ENCODE measurements around the gene IL22RA2.
"Not testable (repeated sequence)": the region's sequence is repeated elsewhere in the genome, so short reads cannot be mapped to it uniquely, and the experiment has no call there.

The IL22RA2 gene

GRCh38 chr6:137214931-137215330 lies 41.5 kb upstream of the IL22RA2 start:
- Histone ChIP-seq H3K9ac (ENCODE audit: low read length in 5 of 5) (peak overlapping the region in 2 of 5 donors; percentile 11 to 100), H3K4me3 (ENCODE audit: low read depth in 1 of 5, low read length in 5 of 5) (peak overlapping the region in 1 of 5 donors; percentile 32), H3K9me3 (ENCODE audit: control insufficient read depth in 5 of 5, low read length in 5 of 5) (no peaks in the 10 kb centered on the region), H3K36me3 (ENCODE audit: control insufficient read depth in 5 of 5, insufficient read depth in 5 of 5, low read length in 5 of 5) (no peaks in the 10 kb centered on the region), H3K27me3 (ENCODE audit: control insufficient read depth in 5 of 5, insufficient read depth in 4 of 5, low read length in 5 of 5) (no peaks in the 10 kb centered on the region), H3K27ac (ENCODE audit: low read depth, low read length) (peak overlapping the region; percentile 100), H3K4me1 (ENCODE audit: control insufficient read depth in 5 of 5, insufficient read depth in 5 of 5, low read length in 5 of 5) (peaks cover 24 to 85% (median 83%) of the 10 kb centered on the region in 5 donors)

- peaks cover 0 to 2% (median 0%) of the 10 kb centered on the region in 5 donors for H3K36me3 ChIP-seq (ENCODE audit: control insufficient read depth in 5 of 5, insufficient read depth in 5 of 5, low read length in 5 of 5)
- H3K27ac ChIP-seq (ENCODE audit: low read depth, low read length), result peak overlapping the region; percentile 100
- H3K9ac ChIP-seq (ENCODE audit: low read length in 5 of 5), result peak overlapping the region in 4 of 5 donors; percentile 9 to 100 (median 41)
- peak overlapping the region; percentile 25 to 47 (median 44) for H3K4me3 ChIP-seq (ENCODE audit: low read depth in 1 of 5, low read length in 5 of 5)
- no peaks in the 10 kb centered on the region for H3K9me3 ChIP-seq (ENCODE audit: control insufficient read depth in 5 of 5, low read length in 5 of 5)
- H3K27me3 ChIP-seq (ENCODE audit: control insufficient read depth in 5 of 5, insufficient read depth in 4 of 5, low read length in 5 of 5), result no peaks in the 10 kb centered on the region
- H3K4me1 ChIP-seq (ENCODE audit: control insufficient read depth in 5 of 5, insufficient read depth in 5 of 5, low read length in 5 of 5), result peaks cover 23 to 85% (median 82%) of the 10 kb centered on the region in 5 donors
These were observed 40.4 kb upstream of the IL22RA2 start for GRCh38 chr6:137213813-137214212.

GRCh38 chr6:137213331-137213740 lies 39.9 kb upstream of the IL22RA2 start:
- Histone ChIP-seq H3K9ac (ENCODE audit: low read length in 5 of 5) (peak overlapping the region in 2 of 5 donors; percentile 9 to 100), H3K9me3 (ENCODE audit: control insufficient read depth in 5 of 5, low read length in 5 of 5) (no peaks in the 10 kb centered on the region), H3K27me3 (ENCODE audit: control insufficient read depth in 5 of 5, insufficient read depth in 4 of 5, low read length in 5 of 5) (no peaks in the 10 kb centered on the region), H3K4me3 (ENCODE audit: low read depth in 1 of 5, low read length in 5 of 5) (peak overlapping the region; percentile 25 to 47 (median 44)), H3K27ac (ENCODE audit: low read depth, low read length) (peak overlapping the region; percentile 100), H3K36me3 (ENCODE audit: control insufficient read depth in 5 of 5, insufficient read depth in 5 of 5, low read length in 5 of 5) (peaks cover 0 to 2% (median 0%) of the 10 kb centered on the region in 5 donors), H3K4me1 (ENCODE audit: control insufficient read depth in 5 of 5, insufficient read depth in 5 of 5, low read length in 5 of 5) (peaks cover 23 to 87% (median 83%) of the 10 kb centered on the region in 5 donors)

- Histone ChIP-seq H3K36me3 (ENCODE audit: control insufficient read depth in 5 of 5, insufficient read depth in 5 of 5, low read length in 5 of 5) (peaks cover 0 to 4% (median 0%) of the 10 kb centered on the region in 5 donors), H3K4me3 (ENCODE audit: low read depth in 1 of 5, low read length in 5 of 5) (no peak overlapping the region), H3K4me1 (ENCODE audit: control insufficient read depth in 5 of 5, insufficient read depth in 5 of 5, low read length in 5 of 5) (peaks cover 21 to 83% (median 78%) of the 10 kb centered on the region in 5 donors), H3K9ac (ENCODE audit: low read length in 5 of 5) (no peak overlapping the region), H3K27me3 (ENCODE audit: control insufficient read depth in 5 of 5, insufficient read depth in 4 of 5, low read length in 5 of 5) (no peaks in the 10 kb centered on the region), H3K27ac (ENCODE audit: low read depth, low read length) (peak overlapping the region; percentile 100), H3K9me3 (ENCODE audit: control insufficient read depth in 5 of 5, low read length in 5 of 5) (no peaks in the 10 kb centered on the region)
These were observed 38.5 kb upstream of the IL22RA2 start for GRCh38 chr6:137211910-137212309.

GRCh38 chr6:137210903-137211302 lies 37.5 kb upstream of the IL22RA2 start:
- peak overlapping the region; percentile 100 for H3K27ac ChIP-seq (ENCODE audit: low read depth, low read length)
- H3K4me1 ChIP-seq (ENCODE audit: control insufficient read depth in 5 of 5, insufficient read depth in 5 of 5, low read length in 5 of 5), result peaks cover 16 to 82% (median 71%) of the 10 kb centered on the region in 5 donors
- peak overlapping the region in 1 of 5 donors; percentile 2 for H3K4me3 ChIP-seq (ENCODE audit: low read depth in 1 of 5, low read length in 5 of 5)
- H3K9ac ChIP-seq (ENCODE audit: low read length in 5 of 5), result peak overlapping the region in 3 of 5 donors; percentile 4 to 66 (median 41)
- H3K9me3 ChIP-seq (ENCODE audit: control insufficient read depth in 5 of 5, low read length in 5 of 5), result no peaks in the 10 kb centered on the region
- no peaks in the 10 kb centered on the region for H3K27me3 ChIP-seq (ENCODE audit: control insufficient read depth in 5 of 5, insufficient read depth in 4 of 5, low read length in 5 of 5)
- peaks cover 0 to 8% (median 5%) of the 10 kb centered on the region in 5 donors for H3K36me3 ChIP-seq (ENCODE audit: control insufficient read depth in 5 of 5, insufficient read depth in 5 of 5, low read length in 5 of 5)

- no peak overlapping the region for H3K4me3 ChIP-seq (ENCODE audit: low read depth in 1 of 5, low read length in 5 of 5)
- H3K4me1 ChIP-seq (ENCODE audit: control insufficient read depth in 5 of 5, insufficient read depth in 5 of 5, low read length in 5 of 5), result peaks cover 4 to 56% (median 45%) of the 10 kb centered on the region in 5 donors
- peaks cover 23 to 33% (median 28%) of the 10 kb centered on the region in 5 donors for H3K36me3 ChIP-seq (ENCODE audit: control insufficient read depth in 5 of 5, insufficient read depth in 5 of 5, low read length in 5 of 5)
- H3K9ac ChIP-seq (ENCODE audit: low read length in 5 of 5), result no peak overlapping the region
- H3K27me3 ChIP-seq (ENCODE audit: control insufficient read depth in 5 of 5, insufficient read depth in 4 of 5, low read length in 5 of 5), result no peaks in the 10 kb centered on the region
- no peak overlapping the region for H3K27ac ChIP-seq (ENCODE audit: low read depth, low read length)
- no peaks in the 10 kb centered on the region for H3K9me3 ChIP-seq (ENCODE audit: control insufficient read depth in 5 of 5, low read length in 5 of 5)
These were observed 34.8 kb upstream of the IL22RA2 start for GRCh38 chr6:137208279-137208678.

- not testable (repeated sequence) for H3K27ac ChIP-seq (ENCODE audit: low read depth, low read length); H3K9ac ChIP-seq (ENCODE audit: low read length in 5 of 5); H3K4me3 ChIP-seq (ENCODE audit: low read depth in 1 of 5, low read length in 5 of 5); H3K9me3 ChIP-seq (ENCODE audit: control insufficient read depth in 5 of 5, low read length in 5 of 5); H3K27me3 ChIP-seq (ENCODE audit: control insufficient read depth in 5 of 5, insufficient read depth in 4 of 5, low read length in 5 of 5)
- Histone ChIP-seq H3K36me3 (ENCODE audit: control insufficient read depth in 5 of 5, insufficient read depth in 5 of 5, low read length in 5 of 5) (peaks cover 29 to 40% (median 37%) of the 10 kb centered on the region in 5 donors), H3K4me1 (ENCODE audit: control insufficient read depth in 5 of 5, insufficient read depth in 5 of 5, low read length in 5 of 5) (peaks cover 4 to 47% (median 39%) of the 10 kb centered on the region in 5 donors)
These were observed 34.0 kb upstream of the IL22RA2 start for GRCh38 chr6:137207457-137207856.

GRCh38 chr6:137206577-137206976 lies 33.1 kb upstream of the IL22RA2 start:
- no peak overlapping the region for H3K4me3 ChIP-seq (ENCODE audit: low read depth in 1 of 5, low read length in 5 of 5)
- H3K27me3 ChIP-seq (ENCODE audit: control insufficient read depth in 5 of 5, insufficient read depth in 4 of 5, low read length in 5 of 5), result no peaks in the 10 kb centered on the region
- peaks cover 34 to 48% (median 39%) of the 10 kb centered on the region in 5 donors for H3K36me3 ChIP-seq (ENCODE audit: control insufficient read depth in 5 of 5, insufficient read depth in 5 of 5, low read length in 5 of 5)
- peak overlapping the region in 1 of 5 donors; percentile 32 for H3K9ac ChIP-seq (ENCODE audit: low read length in 5 of 5)
- H3K4me1 ChIP-seq (ENCODE audit: control insufficient read depth in 5 of 5, insufficient read depth in 5 of 5, low read length in 5 of 5), result peaks cover 4 to 40% (median 30%) of the 10 kb centered on the region in 5 donors
- peak overlapping the region; percentile 2 for H3K27ac ChIP-seq (ENCODE audit: low read depth, low read length)
- no peaks in the 10 kb centered on the region for H3K9me3 ChIP-seq (ENCODE audit: control insufficient read depth in 5 of 5, low read length in 5 of 5)

GRCh38 chr6:137203256-137203655 lies 29.8 kb upstream of the IL22RA2 start:
- Histone ChIP-seq H3K4me3 (ENCODE audit: low read depth in 1 of 5, low read length in 5 of 5) (no peak overlapping the region), H3K9me3 (ENCODE audit: control insufficient read depth in 5 of 5, low read length in 5 of 5) (no peaks in the 10 kb centered on the region), H3K4me1 (ENCODE audit: control insufficient read depth in 5 of 5, insufficient read depth in 5 of 5, low read length in 5 of 5) (peaks cover 0 to 17% (median 7%) of the 10 kb centered on the region in 5 donors), H3K36me3 (ENCODE audit: control insufficient read depth in 5 of 5, insufficient read depth in 5 of 5, low read length in 5 of 5) (peaks cover 47 to 66% (median 58%) of the 10 kb centered on the region in 5 donors), H3K27ac (ENCODE audit: low read depth, low read length) (no peak overlapping the region), H3K9ac (ENCODE audit: low read length in 5 of 5) (no peak overlapping the region), H3K27me3 (ENCODE audit: control insufficient read depth in 5 of 5, insufficient read depth in 4 of 5, low read length in 5 of 5) (no peaks in the 10 kb centered on the region)

GRCh38 chr6:137202078-137202477 lies 28.6 kb upstream of the IL22RA2 start:
- Histone ChIP-seq H3K9ac (ENCODE audit: low read length in 5 of 5) (no peak overlapping the region), H3K27ac (ENCODE audit: low read depth, low read length) (no peak overlapping the region), H3K27me3 (ENCODE audit: control insufficient read depth in 5 of 5, insufficient read depth in 4 of 5, low read length in 5 of 5) (no peaks in the 10 kb centered on the region), H3K36me3 (ENCODE audit: control insufficient read depth in 5 of 5, insufficient read depth in 5 of 5, low read length in 5 of 5) (peaks cover 55 to 76% (median 70%) of the 10 kb centered on the region in 5 donors), H3K4me3 (ENCODE audit: low read depth in 1 of 5, low read length in 5 of 5) (no peak overlapping the region), H3K4me1 (ENCODE audit: control insufficient read depth in 5 of 5, insufficient read depth in 5 of 5, low read length in 5 of 5) (peaks cover 0 to 12% (median 7%) of the 10 kb centered on the region in 5 donors), H3K9me3 (ENCODE audit: control insufficient read depth in 5 of 5, low read length in 5 of 5) (no peaks in the 10 kb centered on the region)
